Choroid plexus epithelial cell (primary cell): ENCODE results near the gene IQCK.

ENCODE experiments used
- DNase-seq: peaks from one replicate; pipeline ENCODE4 v3.0.0-alpha.2; 2010; ENCODE audit warnings: low read depth
- H3K4me3 ChIP-seq: 2 replicates; pipeline ENCODE4 v1.5.1; 2011; ENCODE audit warnings: low read depth, mild to moderate bottlenecking, control low read depth, low read length, moderate library complexity
- CTCF ChIP-seq: conservative IDR thresholded peaks from 2 replicates; pipeline ENCODE4 v1.5.1; 2011; ENCODE audit warnings: low read depth, mild to moderate bottlenecking, control low read depth, inconsistent platforms, low read length, moderate library complexity

Gene IQCK

DNA sequence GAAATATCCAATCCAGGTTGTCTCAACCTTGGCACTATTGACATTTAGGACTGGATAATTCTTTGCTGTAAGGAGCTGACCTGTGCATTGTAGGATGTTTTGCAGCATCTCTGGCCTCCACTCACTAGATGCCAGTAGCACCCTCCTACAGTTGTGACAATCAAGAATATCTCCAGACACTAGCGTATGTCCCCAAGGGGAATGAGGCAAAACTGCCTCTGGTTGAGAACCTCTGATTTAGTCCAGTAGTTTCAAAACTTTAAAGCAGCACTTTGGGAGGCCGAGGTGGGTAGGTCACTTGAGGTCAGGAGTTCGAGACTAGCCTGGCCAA, 48.4 kb downstream of the IQCK start:
- DNase-seq: no peak
- no peak overlapping the region for H3K4me3 ChIP-seq
- no peak for TF ChIP-seq CTCF

- TF ChIP-seq CTCF: no peak
- H3K4me3 ChIP-seq: no peak overlapping the region
- no peak for DNase-seq
These were observed 48.9 kb downstream of the IQCK start for GRCh38 chr16:19766988-19767387.

- DNase-seq: no peak
- no peak for TF ChIP-seq CTCF
- no peak overlapping the region for H3K4me3 ChIP-seq
These were observed 49.4 kb downstream of the IQCK start for GRCh38 chr16:19767497-19767896.

DNA sequence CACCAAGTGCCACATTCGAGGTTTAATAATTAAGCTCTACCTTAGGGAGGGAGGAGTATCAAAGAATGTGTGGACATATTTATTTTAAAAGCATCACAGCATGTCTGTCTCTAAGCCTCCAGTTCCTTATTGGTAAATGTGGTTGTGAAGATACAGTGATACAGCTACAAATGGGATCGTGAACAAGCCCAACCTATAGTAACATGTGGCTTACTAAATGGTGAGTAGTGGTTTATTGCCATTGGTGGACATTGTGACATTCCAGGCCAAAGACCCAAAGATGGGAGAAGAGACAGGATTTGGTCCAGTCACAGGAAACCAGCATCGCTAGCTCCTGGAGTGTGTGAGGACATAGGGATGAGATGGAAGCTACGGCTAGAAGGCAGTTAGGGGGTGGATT, 51.2 kb downstream of the IQCK start:
- H3K4me3 ChIP-seq: no peak overlapping the region
- TF ChIP-seq CTCF: no peak
- DNase-seq: no peak

GRCh38 chr16:19771040-19771439, 53.0 kb downstream of the IQCK start:
- TF ChIP-seq CTCF: no peak
- DNase-seq: no peak

GRCh38 chr16:19771796-19772195, 53.7 kb downstream of the IQCK start:
- TF ChIP-seq CTCF: no peak
- no peak overlapping the region for H3K4me3 ChIP-seq
- no peak for DNase-seq

More at GRCh38 chr16:19771040-19771439, 53.0 kb downstream of the IQCK start:
- no peak overlapping the region for H3K4me3 ChIP-seq

GRCh38 chr16:19774024-19774423, 56.0 kb downstream of the IQCK start:
- TF ChIP-seq CTCF: no peak
- no peak for DNase-seq
- no peak overlapping the region for H3K4me3 ChIP-seq
